ENCODE results near the gene NECAB3. TPM values are rescaled to one million over a fixed set of nuclear protein-coding genes. Genes with fewer than 3 reads are reported as not detected.

The NECAB3 gene
- total and polyA plus RNA-seq, 2 of the 13 experiments (the other 11 are each of a cell fraction or from before 2014, with no cell fraction given), result 61.5 to 65.5 TPM

- peak; percentile 66; the same call in 1 of the 2 replicates for TF ChIP-seq CHD4 (IDR thresholded peaks at IDR 0.05; ENCODE audit: borderline replicate concordance, low read length)
- TF ChIP-seq ZNF670 (CRISPR knock-in tag; IDR thresholded peaks at IDR 0.05; ENCODE audit: borderline replicate concordance), result no peak
- no peak for TF ChIP-seq ZNF547 (CRISPR knock-in tag; IDR thresholded peaks at IDR 0.05)
- TF ChIP-seq PHF21A (CRISPR knock-in tag; IDR thresholded peaks at IDR 0.05), result peak; percentile 67; the same call in 1 of the 2 replicates
- TF ChIP-seq FOXM1 (CRISPR knock-in tag; IDR thresholded peaks at IDR 0.05), result no peak
- TF ChIP-seq ZNF724P (CRISPR knock-in tag; IDR thresholded peaks at IDR 0.05; ENCODE audit: borderline replicate concordance), result no peak
- TF ChIP-seq SP4 (CRISPR knock-in tag; IDR thresholded peaks at IDR 0.05), result 0 out of 2 replicates have a peak, but pooled peaks have one; percentile 34
- TF ChIP-seq RBAK (CRISPR knock-in tag; IDR thresholded peaks at IDR 0.05), result no peak
- no peak for TF ChIP-seq NBN (conservative IDR thresholded peaks at IDR 0.05)
- TF ChIP-seq BATF2 (CRISPR knock-in tag; IDR thresholded peaks at IDR 0.05), result no peak
- no peak for TF ChIP-seq ZNF124 (CRISPR knock-in tag; IDR thresholded peaks at IDR 0.05)
- TF ChIP-seq, protein P1, sequence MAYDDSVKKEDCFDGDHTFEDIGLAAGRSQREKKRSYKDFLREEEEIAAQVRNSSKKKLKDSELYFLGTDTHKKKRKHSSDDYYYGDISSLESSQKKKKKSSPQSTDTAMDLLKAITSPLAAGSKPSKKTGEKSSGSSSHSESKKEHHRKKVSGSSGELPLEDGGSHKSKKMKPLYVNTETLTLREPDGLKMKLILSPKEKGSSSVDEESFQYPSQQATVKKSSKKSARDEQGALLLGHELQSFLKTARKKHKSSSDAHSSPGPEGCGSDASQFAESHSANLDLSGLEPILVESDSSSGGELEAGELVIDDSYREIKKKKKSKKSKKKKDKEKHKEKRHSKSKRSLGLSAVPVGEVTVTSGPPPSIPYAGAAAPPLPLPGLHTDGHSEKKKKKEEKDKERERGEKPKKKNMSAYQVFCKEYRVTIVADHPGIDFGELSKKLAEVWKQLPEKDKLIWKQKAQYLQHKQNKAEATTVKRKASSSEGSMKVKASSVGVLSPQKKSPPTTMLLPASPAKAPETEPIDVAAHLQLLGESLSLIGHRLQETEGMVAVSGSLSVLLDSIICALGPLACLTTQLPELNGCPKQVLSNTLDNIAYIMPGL (CRISPR knock-in tag; IDR thresholded peaks at IDR 0.05; ENCODE audit: borderline replicate concordance in 1 of 2, low read depth in 1 of 2), result no peak
- TF ChIP-seq DBP (CRISPR knock-in tag; IDR thresholded peaks at IDR 0.05; ENCODE audit: not compliant biosample characterization), result no peak
- TF ChIP-seq, protein P2, sequence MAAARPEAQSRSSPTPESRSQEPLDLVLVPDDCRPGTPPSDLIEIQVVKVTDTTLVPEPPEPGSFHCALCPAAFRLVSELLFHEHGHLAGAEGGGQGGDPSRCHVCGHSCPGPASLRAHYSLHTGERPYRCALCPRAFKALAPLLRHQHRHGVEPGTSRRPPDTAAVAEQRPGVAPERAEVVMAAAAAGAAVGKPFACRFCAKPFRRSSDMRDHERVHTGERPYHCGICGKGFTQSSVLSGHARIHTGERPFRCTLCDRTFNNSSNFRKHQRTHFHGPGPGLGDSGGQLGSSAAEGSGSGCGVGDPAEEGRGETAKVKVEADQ (CRISPR knock-in tag; IDR thresholded peaks at IDR 0.05; ENCODE audit: borderline replicate concordance), result no peak
- TF ChIP-seq, protein P3, sequence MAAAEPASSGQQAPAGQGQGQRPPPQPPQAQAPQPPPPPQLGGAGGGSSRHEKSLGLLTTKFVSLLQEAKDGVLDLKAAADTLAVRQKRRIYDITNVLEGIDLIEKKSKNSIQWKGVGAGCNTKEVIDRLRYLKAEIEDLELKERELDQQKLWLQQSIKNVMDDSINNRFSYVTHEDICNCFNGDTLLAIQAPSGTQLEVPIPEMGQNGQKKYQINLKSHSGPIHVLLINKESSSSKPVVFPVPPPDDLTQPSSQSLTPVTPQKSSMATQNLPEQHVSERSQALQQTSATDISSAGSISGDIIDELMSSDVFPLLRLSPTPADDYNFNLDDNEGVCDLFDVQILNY (CRISPR knock-in tag; conservative IDR thresholded peaks at IDR 0.05), result no peak
- no peak for TF ChIP-seq ZNF432 (CRISPR knock-in tag; IDR thresholded peaks at IDR 0.05; ENCODE audit: borderline replicate concordance)
- no peak for TF ChIP-seq KDM3A (CRISPR knock-in tag; IDR thresholded peaks at IDR 0.05; ENCODE audit: low read depth)
- TF ChIP-seq, protein P4, sequence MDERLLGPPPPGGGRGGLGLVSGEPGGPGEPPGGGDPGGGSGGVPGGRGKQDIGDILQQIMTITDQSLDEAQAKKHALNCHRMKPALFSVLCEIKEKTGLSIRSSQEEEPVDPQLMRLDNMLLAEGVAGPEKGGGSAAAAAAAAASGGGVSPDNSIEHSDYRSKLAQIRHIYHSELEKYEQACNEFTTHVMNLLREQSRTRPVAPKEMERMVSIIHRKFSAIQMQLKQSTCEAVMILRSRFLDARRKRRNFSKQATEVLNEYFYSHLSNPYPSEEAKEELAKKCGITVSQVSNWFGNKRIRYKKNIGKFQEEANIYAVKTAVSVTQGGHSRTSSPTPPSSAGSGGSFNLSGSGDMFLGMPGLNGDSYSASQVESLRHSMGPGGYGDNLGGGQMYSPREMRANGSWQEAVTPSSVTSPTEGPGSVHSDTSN (CRISPR knock-in tag; IDR thresholded peaks at IDR 0.05), result no peak
- TF ChIP-seq ZNF552 (CRISPR knock-in tag; IDR thresholded peaks at IDR 0.05; ENCODE audit: borderline replicate concordance), result 0 out of 2 replicates have a peak, but pooled peaks have one; percentile 35
- no peak for TF ChIP-seq CBX1 (IDR thresholded peaks at IDR 0.05; ENCODE audit: low read depth)
- no peak for TF ChIP-seq EEA1 (CRISPR knock-in tag; IDR thresholded peaks at IDR 0.05; ENCODE audit: borderline replicate concordance)
- TF ChIP-seq ZNF660 (CRISPR knock-in tag; IDR thresholded peaks at IDR 0.05; ENCODE audit: borderline replicate concordance, low read depth), result no peak
- no peak for TF ChIP-seq ZNF10 (CRISPR knock-in tag; IDR thresholded peaks at IDR 0.05; ENCODE audit: borderline replicate concordance, low read depth)
- no peak for TF ChIP-seq ZNF3 (CRISPR knock-in tag; IDR thresholded peaks at IDR 0.05)
- TF ChIP-seq ZEB1 (IDR thresholded peaks at IDR 0.05; ENCODE audit: insufficient replicate concordance, low read depth), result no peak
- TF ChIP-seq SALL1 (CRISPR knock-in tag; IDR thresholded peaks at IDR 0.05), result peak; percentile 46; the same call in 1 of the 2 replicates
Measured at GRCh38 chr20:33688938-33689424, 14.8 kb upstream of the NECAB3 start (continued).
